PC-9 (cell line): ENCODE results near the gene PARP16. TPM values are rescaled to one million over a fixed set of nuclear protein-coding genes. Genes with fewer than 3 reads are reported as not detected.

ENCODE experiments used
- BruUV-seq: library from RNA; stranded (reverse); fragments of 400-500 nt; replicated peaks from 2 replicates; lab custom pipeline; 2021; lab: Mats Ljungman, UMichigan
- CTCF ChIA-PET: fragments of 300-600 bp; sonication (Branson Sonifier 250); formaldehyde crosslinking; loops from one replicate; lab custom pipeline; 2022; ENCODE audit warnings: antibody characterized with exemption; lab: Charles Lee
- POLR2A ChIA-PET: fragments of 300-600 bp; sonication (Branson Sonifier 250); formaldehyde crosslinking; loops from one replicate; lab custom pipeline; 2022; ENCODE audit warnings: antibody characterized with exemption; ENCODE audit not compliant: unreplicated experiment; lab: Charles Lee
- DNase-seq, 2 experiments: peaks; one replicate each; pipeline versions ENCODE4 v3.0.0 to v3.0.0-alpha.2; 2015 to 2022; ENCODE audit warnings: mixed read lengths in 1 of 2
- H2AFZ ChIP-seq: fragments of 200-600 bp; sonication (generic); 2 replicates; pipeline ENCODE4 v1.8.1; 2017; ENCODE audit warnings: antibody characterized with exemption
- H3F3A ChIP-seq: fragments of 200-600 bp; sonication (generic); 2 replicates; pipeline ENCODE4 v1.8.1; 2017; ENCODE audit warnings: antibody characterized with exemption, mild to moderate bottlenecking, low read depth; ENCODE audit not compliant: insufficient read depth
- H3K27ac ChIP-seq: fragments of 200-600 bp; sonication (generic); 2 replicates; pipeline ENCODE4 v1.6.1; 2016; ENCODE audit warnings: mixed run types
- H3K27me3 ChIP-seq: fragments of 200-600 bp; sonication (generic); 2 replicates; pipeline ENCODE4 v1.6.1; 2016; ENCODE audit warnings: low read depth, mixed run types; ENCODE audit not compliant: insufficient read depth
- H3K36me3 ChIP-seq: fragments of 200-600 bp; sonication (generic); 2 replicates; pipeline ENCODE4 v1.6.1; 2016; ENCODE audit warnings: low read depth, mixed run types
- H3K4me1 ChIP-seq: fragments of 200-600 bp; sonication (generic); replicated peaks from 2 replicates; pipeline ENCODE4 v1.6.1; 2016; ENCODE audit warnings: mixed run types; ENCODE audit not compliant: insufficient read depth
- H3K4me2 ChIP-seq: fragments of 200-600 bp; sonication (generic); 2 replicates; pipeline ENCODE4 v1.6.1; 2017; ENCODE audit warnings: mixed run types
- H3K4me3 ChIP-seq: fragments of 200-600 bp; sonication (generic); 2 replicates; pipeline ENCODE4 v1.6.1; 2016; ENCODE audit warnings: mixed run types
- H3K79me2 ChIP-seq: fragments of 200-600 bp; sonication (generic); 2 replicates; pipeline ENCODE4 v1.6.1; 2017; ENCODE audit warnings: low read depth, mixed run types
- H3K9me2 ChIP-seq: fragments of 200-600 bp; sonication (generic); 2 replicates; pipeline ENCODE4 v1.8.1; 2017; ENCODE audit warnings: mild to moderate bottlenecking; ENCODE audit not compliant: insufficient read depth
- H3K9me3 ChIP-seq: fragments of 200-600 bp; sonication (generic); 2 replicates; pipeline ENCODE4 v1.8.1; 2016; ENCODE audit warnings: low read depth; ENCODE audit not compliant: insufficient read depth
- H4K20me1 ChIP-seq: fragments of 200-600 bp; sonication (generic); 2 replicates; pipeline ENCODE4 v1.8.1; 2017; ENCODE audit not compliant: insufficient read depth
- EZH2 ChIP-seq: fragments of 200-600 bp; sonication (generic); IDR thresholded peaks from 2 replicates; pipeline ENCODE4 v1.8.0; 2017; ENCODE audit warnings: antibody characterized with exemption, low read depth
- intact Hi-C: fragments of 100-400 bp; cut with micrococcal nuclease; formaldehyde crosslinking; loops from one replicate; pipeline ENCODE4 v1.10.0; 2022; ENCODE audit not compliant: unreplicated experiment
- total RNA-seq: library from RNA; stranded (reverse); gene quantifications from 2 replicates; pipeline ENCODE4 v1.2.3, GENCODE V29; 2021
- TF ChIP-seq, protein P1 (sequence below): fragments of 200-600 bp; sonication (generic); conservative IDR thresholded peaks from 2 replicates; pipeline ENCODE4 v1.6.1; 2017; ENCODE audit warnings: mixed run types, antibody characterized with exemption, mild to moderate bottlenecking, moderate library complexity

PARP16 gene
- total RNA-seq, 1 experiment from 2014 or later: 12.3 TPM

DNA sequence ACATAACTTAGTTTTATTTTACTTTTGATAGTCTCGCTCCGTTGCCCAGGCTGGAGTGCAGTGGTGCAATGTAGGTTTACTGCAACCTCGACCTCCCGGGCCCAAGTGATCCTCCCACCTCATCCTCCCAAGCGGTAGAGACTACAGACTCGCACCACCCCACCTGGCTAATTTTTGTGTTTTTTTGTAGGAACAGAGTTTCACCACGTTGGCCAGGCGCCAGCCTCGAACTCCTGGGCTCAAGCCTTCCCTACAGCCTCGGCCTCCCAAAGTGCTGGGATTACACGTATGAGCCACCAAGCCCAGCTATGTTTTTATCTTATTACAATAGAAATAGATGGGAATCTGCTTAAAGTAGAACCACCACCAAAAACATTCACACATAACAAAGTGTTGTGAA is 12.0 kb upstream of the PARP16 start:
- no peak overlapping the region for H3K4me3 ChIP-seq
- no peaks in the 10 kb centered on the region for H3K79me2 ChIP-seq
- no peaks in the 10 kb centered on the region for H3K9me2 ChIP-seq
- H4K20me1 ChIP-seq: no peaks in the 10 kb centered on the region
- no peak overlapping the region for H3K4me2 ChIP-seq
- peaks cover 18% of the 10 kb centered on the region for H3F3A ChIP-seq
- CTCF ChIA-PET: no interaction called here
- intact Hi-C loops: loop anchor here (1.0 kb wide), 1 partner anchor 265 kb away; no protein-coding TSS in a partner anchor
- TF ChIP-seq, protein P1, sequence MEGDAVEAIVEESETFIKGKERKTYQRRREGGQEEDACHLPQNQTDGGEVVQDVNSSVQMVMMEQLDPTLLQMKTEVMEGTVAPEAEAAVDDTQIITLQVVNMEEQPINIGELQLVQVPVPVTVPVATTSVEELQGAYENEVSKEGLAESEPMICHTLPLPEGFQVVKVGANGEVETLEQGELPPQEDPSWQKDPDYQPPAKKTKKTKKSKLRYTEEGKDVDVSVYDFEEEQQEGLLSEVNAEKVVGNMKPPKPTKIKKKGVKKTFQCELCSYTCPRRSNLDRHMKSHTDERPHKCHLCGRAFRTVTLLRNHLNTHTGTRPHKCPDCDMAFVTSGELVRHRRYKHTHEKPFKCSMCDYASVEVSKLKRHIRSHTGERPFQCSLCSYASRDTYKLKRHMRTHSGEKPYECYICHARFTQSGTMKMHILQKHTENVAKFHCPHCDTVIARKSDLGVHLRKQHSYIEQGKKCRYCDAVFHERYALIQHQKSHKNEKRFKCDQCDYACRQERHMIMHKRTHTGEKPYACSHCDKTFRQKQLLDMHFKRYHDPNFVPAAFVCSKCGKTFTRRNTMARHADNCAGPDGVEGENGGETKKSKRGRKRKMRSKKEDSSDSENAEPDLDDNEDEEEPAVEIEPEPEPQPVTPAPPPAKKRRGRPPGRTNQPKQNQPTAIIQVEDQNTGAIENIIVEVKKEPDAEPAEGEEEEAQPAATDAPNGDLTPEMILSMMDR: no peak
- no peak for TF ChIP-seq EZH2
- no peaks in the 10 kb centered on the region for H3K27me3 ChIP-seq
- no peak overlapping the region for H3K27ac ChIP-seq
- BruUV-seq: no TSS peak
- no peaks in the 10 kb centered on the region for H3K9me3 ChIP-seq
- H2AFZ ChIP-seq: no peak overlapping the region
- POLR2A ChIA-PET: no interaction called here
- H3K36me3 ChIP-seq: no peaks in the 10 kb centered on the region
- DNase-seq: no peak
- 0 out of 2 replicates have a peak, but pooled peaks cover 20% of the 10 kb centered on the region for H3K4me1 ChIP-seq

- no peaks in the 10 kb centered on the region for H3K79me2 ChIP-seq
- TF ChIP-seq, protein P1: no peak
- no peak for TF ChIP-seq EZH2
- H3K4me1 ChIP-seq: peaks cover 25% of the 10 kb centered on the region
- DNase-seq: peak in 1 of 2 experiments; percentile 82
- CTCF ChIA-PET: interaction anchor here (0.6 kb wide), 1 partner anchor 101 kb away, joined by 8 read pairs; no protein-coding TSS in a partner anchor
- H3K9me2 ChIP-seq: no peaks in the 10 kb centered on the region
- H3K27me3 ChIP-seq: no peaks in the 10 kb centered on the region
- H3F3A ChIP-seq: peaks cover 27% of the 10 kb centered on the region
- H3K36me3 ChIP-seq: no peaks in the 10 kb centered on the region
- intact Hi-C loops: no loop called here
- H4K20me1 ChIP-seq: no peaks in the 10 kb centered on the region
- H3K4me3 ChIP-seq: no peak overlapping the region
- no peak overlapping the region for H2AFZ ChIP-seq
- no peak overlapping the region for H3K4me2 ChIP-seq
- no TSS peak for BruUV-seq
- POLR2A ChIA-PET: no interaction called here
- H3K9me3 ChIP-seq: no peaks in the 10 kb centered on the region
- no peak overlapping the region for H3K27ac ChIP-seq
Measured at GRCh38 chr15:65292938-65293518, 6.3 kb upstream of the PARP16 start.

DNA sequence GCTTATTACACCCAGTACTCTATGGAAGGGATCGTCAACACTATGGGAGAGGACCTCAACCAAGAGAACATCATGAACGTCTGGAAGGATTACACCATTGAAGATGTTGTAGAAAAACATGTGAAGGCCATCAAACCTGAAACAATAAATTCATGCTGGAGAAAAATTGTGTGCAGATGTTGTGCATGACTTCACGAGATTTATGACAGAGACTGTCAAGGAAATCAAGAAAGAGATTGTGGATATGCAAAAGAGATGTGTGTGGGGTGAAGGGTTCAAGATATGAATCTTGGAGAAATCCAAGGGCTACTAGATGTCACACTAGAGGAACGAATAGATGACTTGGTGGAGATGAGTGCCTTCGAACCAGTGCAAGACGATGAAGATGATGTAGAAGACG is 3.5 kb upstream of the PARP16 start:
- Histone ChIP-seq H3K27ac (no peak overlapping the region), H4K20me1 (no peaks in the 10 kb centered on the region), H3K4me3 (no peak overlapping the region), H3F3A (peaks cover 22% of the 10 kb centered on the region), H3K4me2 (no peak overlapping the region), H3K79me2 (no peaks in the 10 kb centered on the region), H3K27me3 (no peaks in the 10 kb centered on the region), H3K9me3 (no peaks in the 10 kb centered on the region), H3K36me3 (no peaks in the 10 kb centered on the region), H3K4me1 (peaks cover 21% of the 10 kb centered on the region), H3K9me2 (no peaks in the 10 kb centered on the region), H2AFZ (no peak overlapping the region)
- intact Hi-C loops: no loop called here
- ChIA-PET CTCF (no interaction called here), POLR2A (interaction anchor here (0.6 kb wide), 1 partner anchor 549 kb away, joined by 6 read pairs; no protein-coding TSS in a partner anchor)
- TF ChIP-seq EZH2: no peak
- TF ChIP-seq, protein P1: no peak
- no peak for DNase-seq
- BruUV-seq: no TSS peak
